Measurements from ENCODE around the gene ADCY2. TPM values are rescaled to one million over a fixed set of nuclear protein-coding genes. Genes with fewer than 3 reads are reported as not detected.

The ADCY2 gene
- total and polyA plus RNA-seq, 9 of the 15 experiments (the other 6 are each of a cell fraction or from before 2014, with no cell fraction given) = 0.01 to 0.15 (median 0.03) TPM; not detected in 5

DNA sequence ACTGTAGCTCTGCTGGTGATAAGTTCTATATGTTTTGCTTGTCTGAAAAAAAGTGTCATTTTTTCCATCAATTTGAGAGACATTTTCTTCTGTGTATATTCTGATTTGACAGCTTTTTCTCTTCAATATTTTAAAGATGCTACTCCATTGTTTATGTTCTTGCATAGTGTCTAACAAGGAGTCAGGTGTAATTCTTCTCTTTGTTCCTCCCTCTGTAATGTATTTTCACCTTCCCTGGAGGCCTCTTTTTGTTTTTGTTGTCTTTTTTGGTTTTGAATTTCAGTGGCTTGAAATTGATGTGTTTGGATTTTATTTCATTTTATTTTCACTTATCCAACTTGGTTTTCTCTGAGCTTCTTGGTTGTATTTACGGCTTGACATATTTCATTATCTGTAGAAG, 75.8 kb downstream of the ADCY2 start:
- DNase-seq (ENCODE audit: extremely low read depth in 1 of 4, low spot score in 3 of 4) (no peak), ATAC-seq (no peak), FAIRE-seq (no peak)
- Histone ChIP-seq H3K9me3 (replicated peaks; ENCODE audit: control insufficient read depth, insufficient read depth, low read depth, low read length) (no peaks in the 10 kb centered on the region), H3K36me3 (ENCODE audit: control insufficient read depth, insufficient read depth, low read length) (no peaks in the 10 kb centered on the region), H3K9ac (ENCODE audit: insufficient read depth in 1 of 2, low read depth in 2 of 2, low read length in 2 of 2) (no peak overlapping the region), H3K27ac (ENCODE audit: extremely low read depth, low read depth, low read length) (no peak overlapping the region), H3K4me3 (no peak overlapping the region), H3K79me2 (ENCODE audit: control insufficient read depth, insufficient read depth, low read length) (no peaks in the 10 kb centered on the region), H4K20me1 (replicated peaks; ENCODE audit: control insufficient read depth, insufficient read depth, low read length) (no peaks in the 10 kb centered on the region), H3K9me1 (ENCODE audit: control insufficient read depth, insufficient read depth, low read length) (no peaks in the 10 kb centered on the region), H2AFZ (ENCODE audit: low read depth, low read length) (no peak overlapping the region), H3K27me3 (ENCODE audit: control insufficient read depth in 2 of 2, insufficient read depth in 2 of 2, low read length in 2 of 2) (no peaks in the 10 kb centered on the region), H3K4me1 (replicated peaks in 1 of 2; ENCODE audit: control insufficient read depth in 2 of 2, insufficient read depth in 2 of 2, low read length in 2 of 2) (peaks cover 0 to 3% of the 10 kb centered on the region in 2 experiments; a peak in 1 of 5 replicates), H3K4me2 (ENCODE audit: insufficient read depth, low read length) (no peak overlapping the region)
- 6% methylated on average over 1 of the region's 1 CpG for WGBS (ENCODE audit: insufficient coverage, low coverage, missing lambda C conversion rate)
- CTCF ChIA-PET (ENCODE audit: low intra/inter-chr PET ratio) = no interaction called here
- intact Hi-C loops (cut with micrococcal nuclease) = no loop called here
- POLR2A ChIA-PET = no interaction called here
- in situ Hi-C loops (cut with MboI) = no loop called here
- no TSS peak for BruUV-seq (replicated peaks)
- TF ChIP-seq, protein P1, sequence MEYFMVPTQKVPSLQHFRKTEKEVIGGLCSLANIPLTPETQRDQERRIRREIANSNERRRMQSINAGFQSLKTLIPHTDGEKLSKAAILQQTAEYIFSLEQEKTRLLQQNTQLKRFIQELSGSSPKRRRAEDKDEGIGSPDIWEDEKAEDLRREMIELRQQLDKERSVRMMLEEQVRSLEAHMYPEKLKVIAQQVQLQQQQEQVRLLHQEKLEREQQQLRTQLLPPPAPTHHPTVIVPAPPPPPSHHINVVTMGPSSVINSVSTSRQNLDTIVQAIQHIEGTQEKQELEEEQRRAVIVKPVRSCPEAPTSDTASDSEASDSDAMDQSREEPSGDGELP (CRISPR knock-in tag; IDR thresholded peaks at IDR 0.05; ENCODE audit: borderline replicate concordance) = no peak
- TF ChIP-seq ZFP36 (IDR thresholded peaks at IDR 0.05; ENCODE audit: low read depth, low read length, partially characterized antibody) (no peak), NFE2L1 (tag; IDR thresholded peaks at IDR 0.05; ENCODE audit: borderline replicate concordance, low read depth) (no peak), NR3C1 (CRISPR knock-in tag; IDR thresholded peaks at IDR 0.05) (no peak), CBX5 (IDR thresholded peaks at IDR 0.05; ENCODE audit: borderline replicate concordance, low read depth) (0 out of 2 replicates have a peak, but pooled peaks have one; percentile 24)

DNA sequence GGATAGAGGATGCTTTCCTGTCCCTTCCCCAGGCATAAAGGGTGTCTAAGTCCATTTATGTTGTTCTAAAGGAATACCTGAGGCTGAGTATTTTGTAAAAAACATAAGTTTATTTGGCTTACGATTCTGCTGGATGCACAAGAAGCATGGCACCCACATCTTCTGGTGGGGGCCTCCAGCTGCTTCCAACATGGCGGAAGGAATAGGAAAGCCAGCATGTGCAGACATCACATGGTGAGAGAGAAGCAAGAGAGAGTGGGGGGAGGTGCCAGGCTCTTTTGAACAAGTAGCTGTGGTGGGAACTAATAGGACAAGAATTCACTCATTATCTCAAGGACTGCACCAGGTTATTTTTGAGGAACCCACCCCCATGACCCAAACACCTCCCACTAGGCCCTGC, 77.2 kb downstream of the ADCY2 start:
- Histone ChIP-seq H4K20me1 (replicated peaks; ENCODE audit: control insufficient read depth, insufficient read depth, low read length) (no peaks in the 10 kb centered on the region), H3K27me3 (ENCODE audit: control insufficient read depth in 2 of 2, insufficient read depth in 2 of 2, low read length in 2 of 2) (no peaks in the 10 kb centered on the region), H3K4me1 (replicated peaks in 1 of 2; ENCODE audit: control insufficient read depth in 2 of 2, insufficient read depth in 2 of 2, low read length in 2 of 2) (peaks cover 0 to 3% of the 10 kb centered on the region in 2 experiments; a peak in 1 of 5 replicates), H3K4me2 (ENCODE audit: insufficient read depth, low read length) (no peak overlapping the region), H3K9ac (ENCODE audit: insufficient read depth in 1 of 2, low read depth in 2 of 2, low read length in 2 of 2) (no peak overlapping the region), H3K27ac (ENCODE audit: extremely low read depth, low read depth, low read length) (no peak overlapping the region), H3K9me3 (replicated peaks; ENCODE audit: control insufficient read depth, insufficient read depth, low read depth, low read length) (no peaks in the 10 kb centered on the region), H3K4me3 (no peak overlapping the region), H2AFZ (ENCODE audit: low read depth, low read length) (no peak overlapping the region), H3K9me1 (ENCODE audit: control insufficient read depth, insufficient read depth, low read length) (no peaks in the 10 kb centered on the region), H3K36me3 (ENCODE audit: control insufficient read depth, insufficient read depth, low read length) (no peaks in the 10 kb centered on the region), H3K79me2 (ENCODE audit: control insufficient read depth, insufficient read depth, low read length) (no peaks in the 10 kb centered on the region)
- in situ Hi-C loops (cut with MboI) (no loop called here), intact Hi-C loops (cut with micrococcal nuclease) (no loop called here)
- FAIRE-seq (no peak), DNase-seq (ENCODE audit: extremely low read depth in 1 of 4, low spot score in 3 of 4) (no peak), ATAC-seq (no peak)
- no TSS peak for BruUV-seq (replicated peaks)
- ChIA-PET POLR2A (interaction anchor here (1.0 kb wide), 1 partner anchor 12 kb away, joined by 3 read pairs; no protein-coding TSS in a partner anchor), CTCF (ENCODE audit: low intra/inter-chr PET ratio) (no interaction called here)
- 4% methylated on average over 2 of the region's 2 CpGs for WGBS (ENCODE audit: insufficient coverage, low coverage, missing lambda C conversion rate)
- TF ChIP-seq, protein P2, sequence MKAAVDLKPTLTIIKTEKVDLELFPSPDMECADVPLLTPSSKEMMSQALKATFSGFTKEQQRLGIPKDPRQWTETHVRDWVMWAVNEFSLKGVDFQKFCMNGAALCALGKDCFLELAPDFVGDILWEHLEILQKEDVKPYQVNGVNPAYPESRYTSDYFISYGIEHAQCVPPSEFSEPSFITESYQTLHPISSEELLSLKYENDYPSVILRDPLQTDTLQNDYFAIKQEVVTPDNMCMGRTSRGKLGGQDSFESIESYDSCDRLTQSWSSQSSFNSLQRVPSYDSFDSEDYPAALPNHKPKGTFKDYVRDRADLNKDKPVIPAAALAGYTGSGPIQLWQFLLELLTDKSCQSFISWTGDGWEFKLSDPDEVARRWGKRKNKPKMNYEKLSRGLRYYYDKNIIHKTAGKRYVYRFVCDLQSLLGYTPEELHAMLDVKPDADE (conservative IDR thresholded peaks at IDR 0.05; ENCODE audit: control insufficient read depth, low read depth, low read length) = no peak
- TF ChIP-seq, protein P1 (CRISPR knock-in tag; IDR thresholded peaks at IDR 0.05; ENCODE audit: borderline replicate concordance) = no peak
- no peak for TF ChIP-seq HSF4 (CRISPR knock-in tag; IDR thresholded peaks at IDR 0.05; ENCODE audit: borderline replicate concordance)
- TF ChIP-seq, protein P3, sequence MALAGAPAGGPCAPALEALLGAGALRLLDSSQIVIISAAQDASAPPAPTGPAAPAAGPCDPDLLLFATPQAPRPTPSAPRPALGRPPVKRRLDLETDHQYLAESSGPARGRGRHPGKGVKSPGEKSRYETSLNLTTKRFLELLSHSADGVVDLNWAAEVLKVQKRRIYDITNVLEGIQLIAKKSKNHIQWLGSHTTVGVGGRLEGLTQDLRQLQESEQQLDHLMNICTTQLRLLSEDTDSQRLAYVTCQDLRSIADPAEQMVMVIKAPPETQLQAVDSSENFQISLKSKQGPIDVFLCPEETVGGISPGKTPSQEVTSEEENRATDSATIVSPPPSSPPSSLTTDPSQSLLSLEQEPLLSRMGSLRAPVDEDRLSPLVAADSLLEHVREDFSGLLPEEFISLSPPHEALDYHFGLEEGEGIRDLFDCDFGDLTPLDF (CRISPR knock-in tag; IDR thresholded peaks at IDR 0.05) = no peak

Measured in K562 (cell line).